Right atrium auricular region (tissue), 2 donors: ENCODE measurements around the gene ADAMTS15. TPM values are rescaled to one million over a fixed set of nuclear protein-coding genes. Genes with fewer than 3 reads are reported as not detected.
A peak's percentile ranks its signal among the peaks of the same experiment; 100 is the strongest.

ENCODE experiments used
- DNase-seq: peaks from one replicate; pipeline ENCODE4 v3.0.0-alpha.2; 2019; ENCODE audit warnings: low spot score
- H3K27ac ChIP-seq, 2 donors: fragments of 200-600 bp; sonication (generic); 1 replicate in 1 of 2; 2 replicates in 1 of 2; pipeline ENCODE4 v1.5.1; 2016 to 2019
- H3K27me3 ChIP-seq, 2 donors: fragments of 200-600 bp; sonication (generic); one replicate each; pipeline versions ENCODE4 v1.5.1 to v1.6.0; 2017 to 2019
- H3K36me3 ChIP-seq: fragments of 200-600 bp; sonication (generic); one replicate; pipeline ENCODE4 v1.5.1; 2016
- H3K4me1 ChIP-seq, 2 donors: fragments of 200-600 bp; sonication (generic); one replicate each; pipeline versions ENCODE4 v1.5.1 to v1.6.0; 2017 to 2019
- H3K4me3 ChIP-seq, 2 donors: fragments of 200-600 bp; sonication (generic); 1 replicate in 1 of 2; 2 replicates in 1 of 2; pipeline ENCODE4 v1.5.1; 2017 to 2019; ENCODE audit warnings: mild to moderate bottlenecking in 1 of 2, moderate library complexity in 1 of 2
- H3K9me3 ChIP-seq, 2 donors: fragments of 200-600 bp; sonication (generic); one replicate each; pipeline ENCODE4 v1.5.1; 2019
- CTCF ChIP-seq, 2 donors: fragments of 200-600 bp; sonication (generic); IDR thresholded peaks; one replicate each; pipeline ENCODE4 v1.5.1; 2019; ENCODE audit warnings: antibody characterized with exemption in 2 of 2
- total RNA-seq, 2 donors: library from RNA; depleted of rRNA; stranded (reverse); fragments of >200 nt; gene quantifications; one replicate each; pipeline ENCODE4 v1.1.0, GENCODE V29; 2016

ADAMTS15 gene
- total RNA-seq, 2 donors from 2014 or later = 17.5 to 21.2 TPM

GRCh38 chr11:130408901-130409300 lies 39.5 kb upstream of the ADAMTS15 start:
- TF ChIP-seq CTCF (IDR thresholded peaks at IDR 0.05) = no peak
- Histone ChIP-seq H3K4me1 (peaks cover 0 to 38% of the 10 kb centered on the region in 2 donors), H3K36me3 (no peaks in the 10 kb centered on the region), H3K9me3 (no peaks in the 10 kb centered on the region), H3K4me3 (no peak overlapping the region), H3K27me3 (no peaks in the 10 kb centered on the region), H3K27ac (peak overlapping the region; percentile 71 to 72)
- DNase-seq = no peak

- no peak overlapping the region for H3K4me3 ChIP-seq
- TF ChIP-seq CTCF (IDR thresholded peaks at IDR 0.05) = no peak
- no peak overlapping the region for H3K27ac ChIP-seq
- no peaks in the 10 kb centered on the region for H3K27me3 ChIP-seq
- no peak for DNase-seq
- H3K9me3 ChIP-seq = no peaks in the 10 kb centered on the region
- H3K36me3 ChIP-seq = no peaks in the 10 kb centered on the region
- peaks cover 0 to 34% of the 10 kb centered on the region in 2 donors for H3K4me1 ChIP-seq
Measured at GRCh38 chr11:130409594-130410388, 38.7 kb upstream of the ADAMTS15 start.

GRCh38 chr11:130411223-130411622 lies 37.2 kb upstream of the ADAMTS15 start:
- H3K4me1 ChIP-seq = peaks cover 0 to 34% of the 10 kb centered on the region in 2 donors
- no peaks in the 10 kb centered on the region for H3K36me3 ChIP-seq
- no peak for DNase-seq
- no peaks in the 10 kb centered on the region for H3K27me3 ChIP-seq
- TF ChIP-seq CTCF (IDR thresholded peaks at IDR 0.05) = no peak
- H3K4me3 ChIP-seq = no peak overlapping the region
- H3K9me3 ChIP-seq = no peaks in the 10 kb centered on the region
- no peak overlapping the region for H3K27ac ChIP-seq

- no peak for TF ChIP-seq CTCF (IDR thresholded peaks at IDR 0.05)
- Histone ChIP-seq H3K4me3 (no peak overlapping the region), H3K36me3 (no peaks in the 10 kb centered on the region), H3K4me1 (peaks cover 0 to 23% of the 10 kb centered on the region in 2 donors), H3K27me3 (no peaks in the 10 kb centered on the region), H3K27ac (no peak overlapping the region), H3K9me3 (no peaks in the 10 kb centered on the region)
- no peak for DNase-seq
Measured at GRCh38 chr11:130413405-130414106, 34.9 kb upstream of the ADAMTS15 start.

GRCh38 chr11:130414107-130415080 lies 34.1 kb upstream of the ADAMTS15 start:
- Histone ChIP-seq H3K4me1 (peaks cover 0 to 22% of the 10 kb centered on the region in 2 donors), H3K27me3 (no peaks in the 10 kb centered on the region), H3K27ac (no peak overlapping the region), H3K36me3 (no peaks in the 10 kb centered on the region), H3K9me3 (no peaks in the 10 kb centered on the region), H3K4me3 (no peak overlapping the region)
- DNase-seq = no peak
- TF ChIP-seq CTCF (IDR thresholded peaks at IDR 0.05) = no peak
